Measurements from ENCODE around the gene RASEF. TPM values are rescaled to one million over a fixed set of nuclear protein-coding genes. Genes with fewer than 3 reads are reported as not detected.
A peak's percentile ranks its signal among the peaks of the same experiment; 100 is the strongest.
"Not testable (repeated sequence)": the region's sequence is repeated elsewhere in the genome, so short reads cannot be mapped to it uniquely, and the experiment has no call there.

Gene RASEF
- total RNA-seq, 1 experiment from 2014 or later, result 0.08 TPM

DNA sequence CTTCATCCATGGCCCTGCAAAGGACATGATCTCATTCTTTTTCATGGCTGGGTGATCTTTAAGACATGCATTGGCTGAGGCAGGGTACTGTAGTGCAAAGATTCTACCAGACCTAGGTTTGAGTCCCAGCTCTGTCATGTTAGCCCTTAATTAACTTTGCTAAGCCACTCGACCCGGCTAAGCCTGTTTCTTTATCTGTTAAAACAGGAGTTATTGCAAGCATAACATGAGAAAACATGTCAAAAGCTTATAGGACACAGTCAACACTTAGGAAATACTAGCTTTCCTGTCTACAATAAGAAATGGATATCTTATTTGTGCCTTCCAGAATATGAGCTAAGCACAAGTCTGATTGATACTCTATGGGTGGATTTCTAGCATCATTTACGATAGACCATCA lies 92.6 kb downstream of the RASEF start:
- no peak for DNase-seq (ENCODE audit: low spot score)

DNA sequence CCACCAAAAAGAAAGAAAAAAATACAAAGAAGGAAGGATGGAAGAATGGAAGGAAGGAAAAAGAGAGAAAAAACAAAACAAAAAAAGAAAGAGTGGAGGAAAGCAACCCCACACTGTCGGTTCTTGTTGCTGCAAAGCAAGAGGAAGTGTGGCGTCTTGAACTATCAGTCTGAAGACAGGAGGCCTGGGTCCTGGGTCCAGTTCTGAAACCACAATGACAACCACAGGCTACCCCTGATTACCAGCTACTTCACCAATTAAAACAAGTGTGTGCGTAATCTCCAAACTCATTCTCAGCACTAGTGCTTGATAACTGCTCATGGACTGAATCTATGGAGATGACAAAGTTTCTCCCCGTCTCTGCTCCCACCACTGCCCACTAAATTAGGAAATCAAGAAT lies 93.7 kb downstream of the RASEF start:
- DNase-seq (ENCODE audit: low spot score), result no peak

DNA sequence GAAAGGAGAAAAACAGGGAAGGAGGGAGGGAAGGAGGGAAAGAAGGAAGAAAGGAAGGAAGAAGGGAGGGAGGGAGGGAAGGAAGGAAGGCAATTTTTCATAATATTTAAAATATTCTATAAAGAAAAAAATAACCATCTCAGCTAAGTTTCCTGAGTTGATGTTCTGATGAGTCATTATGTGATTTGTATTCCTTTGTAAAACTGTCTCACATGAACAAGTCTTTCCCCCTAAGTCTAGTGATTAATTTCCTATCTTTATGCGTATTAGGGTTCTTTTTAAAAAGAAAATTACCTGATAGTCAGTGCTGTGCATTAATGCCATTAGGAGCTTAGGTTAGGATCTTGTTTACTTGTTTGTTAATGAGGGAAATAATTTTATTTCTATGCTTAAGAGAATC lies 94.1 kb downstream of the RASEF start:
- no peak for DNase-seq (ENCODE audit: low spot score)

- no peak for DNase-seq (ENCODE audit: low spot score)
These were observed 94.6 kb downstream of the RASEF start for GRCh38 chr9:82968388-82968787.

DNA sequence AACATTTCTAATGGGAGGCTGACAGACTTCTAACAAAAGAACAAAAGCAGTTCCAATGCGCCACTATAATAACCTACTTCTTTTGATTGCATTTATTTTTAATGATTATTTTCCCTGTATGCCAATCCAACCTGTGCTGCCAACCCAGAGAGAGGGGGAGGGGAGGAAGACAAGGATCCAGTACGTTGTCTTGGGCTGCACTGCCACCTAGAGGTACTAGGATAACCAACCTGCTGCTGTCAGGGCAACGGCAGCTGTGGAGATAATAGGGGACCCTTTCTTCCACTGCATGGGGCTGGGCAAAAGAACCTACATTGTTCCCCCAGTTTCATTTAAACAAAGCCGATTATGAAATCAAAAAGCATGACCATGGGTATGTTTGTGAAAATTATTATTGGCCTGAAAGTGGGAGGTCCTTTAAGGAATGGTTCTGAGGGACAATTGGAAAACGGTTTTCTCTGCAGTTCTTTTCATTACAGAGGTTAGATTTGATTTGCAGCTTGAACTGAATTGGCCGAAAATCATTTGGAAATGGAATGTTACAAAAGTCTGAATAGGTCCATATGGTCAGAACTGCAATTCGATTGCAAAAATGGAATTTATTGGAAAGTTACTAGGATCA lies 101.3 kb downstream of the RASEF start:
- peak; percentile 82 for DNase-seq (ENCODE audit: low spot score)

DNA sequence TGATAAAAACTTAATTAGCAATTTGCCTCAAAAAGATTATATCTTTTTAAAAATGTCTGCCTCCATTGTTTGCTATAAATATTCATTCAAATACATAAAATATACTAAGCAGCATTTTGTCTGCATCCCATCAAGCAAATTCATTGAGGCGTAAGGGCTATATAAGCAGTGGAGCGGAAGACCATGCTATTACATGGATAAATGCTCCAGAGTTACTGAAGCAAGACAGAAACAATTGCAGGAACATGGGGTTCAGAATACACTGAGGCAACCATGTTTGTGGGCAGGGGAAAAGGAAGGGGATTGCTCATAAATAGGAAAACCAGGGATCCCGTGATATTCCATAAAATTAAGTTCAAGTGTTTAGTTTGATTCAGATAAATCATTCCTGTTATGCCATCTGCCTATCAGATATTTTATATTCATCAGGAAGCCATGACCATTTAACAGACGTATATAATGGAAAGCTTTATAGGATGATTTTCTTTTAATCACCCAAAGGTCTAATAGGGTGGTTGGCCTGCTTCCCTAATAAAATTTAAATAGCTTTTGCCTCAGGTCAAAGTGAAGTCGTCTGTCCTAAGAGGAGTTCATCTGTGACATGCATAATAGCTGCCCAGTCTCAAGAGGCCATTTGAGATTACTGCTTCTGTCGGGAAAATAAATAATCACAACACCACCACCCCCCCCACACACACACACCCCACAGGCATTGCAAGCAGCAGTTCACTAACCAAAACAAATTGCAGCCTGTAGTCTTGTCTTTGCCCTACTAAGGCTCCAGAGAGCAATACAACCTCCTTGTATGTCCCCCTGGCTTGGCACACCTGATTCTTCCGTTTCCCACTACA lies 105.2 kb downstream of the RASEF start:
- no peak for DNase-seq (ENCODE audit: low spot score)

- no peak for DNase-seq (ENCODE audit: low spot score)
These were observed 113.7 kb downstream of the RASEF start for GRCh38 chr9:82949203-82949602.

DNA sequence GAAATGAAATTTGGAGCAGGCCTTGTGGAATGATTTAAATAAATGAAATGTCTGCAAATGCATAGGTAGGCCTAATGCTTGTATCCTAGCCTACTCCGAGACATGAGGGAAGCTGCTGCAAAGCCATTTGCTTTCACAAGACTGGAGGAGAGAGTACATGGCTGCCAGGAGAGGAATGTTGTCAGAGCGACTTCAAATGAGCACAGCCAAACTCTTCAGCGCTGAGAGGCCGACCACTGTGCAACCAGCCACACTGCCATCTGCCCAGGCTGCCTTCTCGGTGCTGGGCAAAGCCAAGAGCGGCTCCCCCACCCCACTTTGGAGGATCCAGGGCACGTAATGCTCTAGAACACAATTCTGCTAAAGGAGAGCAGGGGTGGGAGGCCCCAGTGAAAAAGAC lies 122.6 kb downstream of the RASEF start:
- DNase-seq (ENCODE audit: low spot score), result no peak

DNA sequence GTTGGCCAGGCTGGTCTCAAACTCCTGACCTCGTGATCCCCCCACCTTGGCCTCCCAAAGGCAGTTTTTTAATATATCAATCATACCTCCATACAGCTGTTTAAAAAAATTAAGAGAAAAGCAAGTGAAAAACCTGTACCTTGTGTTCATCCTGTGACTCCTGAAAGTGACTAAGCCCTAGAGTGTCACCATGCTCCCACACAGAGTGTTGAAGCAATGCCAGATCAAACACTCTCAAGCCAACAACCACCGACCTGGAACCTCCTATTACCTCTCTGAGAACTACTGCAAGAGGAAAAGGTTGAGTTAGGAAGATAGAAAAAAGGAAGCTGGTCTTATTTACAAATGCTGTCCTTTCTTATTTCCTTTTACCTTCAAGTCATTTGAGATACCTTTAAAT lies 123.5 kb downstream of the RASEF start:
- DNase-seq (ENCODE audit: low spot score), result peak; percentile 19

DNA sequence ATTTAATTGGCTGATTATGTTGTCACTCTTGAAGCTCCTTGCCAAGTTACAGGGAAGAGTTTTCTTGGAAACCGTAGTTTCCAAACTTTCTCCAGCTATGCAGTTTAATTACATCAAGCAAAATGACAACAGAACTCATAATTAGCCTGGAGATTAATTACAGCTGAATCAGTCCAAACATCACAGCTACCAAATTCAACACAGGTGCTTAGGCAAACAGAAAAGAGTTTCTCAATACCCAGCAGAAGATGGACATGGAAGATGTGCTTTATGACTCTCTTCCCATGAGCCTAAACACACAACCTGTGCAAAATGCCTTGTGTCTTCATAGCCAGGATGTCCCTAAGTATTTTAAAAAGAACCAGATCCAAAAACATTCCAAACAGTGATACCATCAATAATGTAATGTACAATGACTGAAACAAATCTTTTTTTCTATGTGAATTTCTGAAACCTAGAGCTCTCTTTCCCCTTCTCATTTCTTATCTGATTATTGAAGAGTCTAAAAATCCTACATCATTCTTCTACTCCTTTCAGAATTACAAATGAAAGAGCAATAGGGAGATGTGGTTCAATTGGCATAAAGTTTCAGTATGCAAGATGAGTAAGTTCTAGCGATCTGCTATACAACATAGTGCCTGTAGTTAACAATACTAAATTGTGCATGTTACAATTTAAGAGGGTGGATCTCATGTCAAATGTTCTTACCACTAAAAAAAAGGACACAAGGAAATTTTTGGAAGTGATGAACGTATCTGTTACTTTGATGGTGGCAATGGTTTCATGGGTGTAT lies 124.3 kb downstream of the RASEF start:
- no peak for DNase-seq (ENCODE audit: low spot score)

DNA sequence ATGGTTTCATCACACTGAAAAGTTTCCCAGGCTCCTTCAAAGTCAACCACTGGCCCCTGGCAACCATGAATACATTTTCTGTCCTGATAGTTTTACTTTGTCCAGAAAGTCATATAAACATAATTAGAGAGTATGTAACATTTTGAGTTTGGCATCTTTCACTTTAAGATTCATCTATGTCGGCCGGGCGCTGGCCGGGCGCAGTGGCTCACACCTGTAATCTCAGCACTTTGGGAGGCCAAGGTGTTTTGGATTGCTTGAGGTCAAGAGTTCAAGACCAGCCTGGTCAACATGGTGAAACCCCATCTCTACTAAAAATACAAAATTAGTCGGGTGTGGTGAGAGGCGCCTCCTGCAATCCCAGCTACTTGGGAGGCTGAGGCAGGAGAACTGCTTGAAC lies 126.4 kb downstream of the RASEF start:
- peak; percentile 30 for DNase-seq (ENCODE audit: low spot score)

GRCh38 chr9:82934949-82935348 lies 128.0 kb downstream of the RASEF start:
- peak; percentile 93 for DNase-seq (ENCODE audit: low spot score)

DNA sequence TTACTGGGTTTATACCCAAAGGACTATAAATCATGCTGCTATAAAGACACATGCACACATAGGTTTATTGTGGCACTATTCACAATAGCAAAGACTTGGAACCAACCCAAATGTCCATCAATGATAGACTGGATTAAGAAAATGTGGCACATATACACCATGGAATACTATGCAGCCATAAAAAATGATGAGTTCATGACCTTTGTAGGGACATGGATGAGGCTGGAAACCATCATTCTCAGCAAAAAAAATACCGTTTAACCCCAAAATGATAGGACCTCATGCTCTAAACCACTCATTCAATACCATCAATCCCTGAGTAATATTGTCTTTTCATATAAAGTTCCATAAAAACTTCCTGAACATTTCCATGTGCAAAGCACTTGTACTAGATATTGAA lies 128.9 kb downstream of the RASEF start:
- DNase-seq (ENCODE audit: low spot score), result not testable (repeated sequence)

- no peak for DNase-seq (ENCODE audit: low spot score)
These were observed 132.8 kb downstream of the RASEF start for GRCh38 chr9:82930116-82930515.
